H9 (cell line): ENCODE results near the gene MIEF2. TPM values are rescaled to one million over a fixed set of nuclear protein-coding genes. Genes with fewer than 3 reads are reported as not detected.
A peak's percentile ranks its signal among the peaks of the same experiment; 100 is the strongest.
"Not testable (repeated sequence)": the region's sequence is repeated elsewhere in the genome, so short reads cannot be mapped to it uniquely, and the experiment has no call there.

Experiments used
- DNase-seq: peaks from one replicate; pipeline ENCODE4 v3.0.0-alpha.2; 2017
- H2AFZ ChIP-seq: one replicate; pipeline ENCODE4 v1.6.1; 2013; ENCODE audit warnings: mild to moderate bottlenecking, low read length, control low read depth, moderate library complexity
- H2AK5ac ChIP-seq: 2 replicates; pipeline ENCODE4 v1.6.1; 2013; ENCODE audit warnings: low read length, control low read depth, mixed read lengths; ENCODE audit not compliant: insufficient read length
- H2BK120ac ChIP-seq: one replicate; pipeline ENCODE4 v1.6.1; 2013; ENCODE audit warnings: low read depth, mild to moderate bottlenecking, low read length, control low read depth, inconsistent platforms; ENCODE audit not compliant: poor library complexity, severe bottlenecking
- H2BK12ac ChIP-seq: 2 replicates; pipeline ENCODE4 v1.6.1; 2013; ENCODE audit warnings: low read length, control low read depth, mixed read lengths, low read depth; ENCODE audit not compliant: insufficient read length
- H2BK15ac ChIP-seq: 2 replicates; pipeline ENCODE4 v1.6.1; 2013; ENCODE audit warnings: low read depth, low read length, control low read depth
- H2BK20ac ChIP-seq: one replicate; pipeline ENCODE4 v1.6.1; 2013; ENCODE audit warnings: low read depth, mild to moderate bottlenecking, low read length, control low read depth, inconsistent platforms; ENCODE audit not compliant: poor library complexity, severe bottlenecking
- H2BK5ac ChIP-seq: 2 replicates; pipeline ENCODE4 v1.6.1; 2013; ENCODE audit warnings: low read length, control low read depth, mixed read lengths; ENCODE audit not compliant: insufficient read length
- H3K14ac ChIP-seq: 2 replicates; pipeline ENCODE4 v1.6.1; 2013; ENCODE audit warnings: low read length, control low read depth; ENCODE audit not compliant: insufficient read depth
- H3K18ac ChIP-seq: 2 replicates; pipeline ENCODE4 v1.6.1; 2013; ENCODE audit warnings: low read depth, mild to moderate bottlenecking, mixed read lengths, low read length, control low read depth; ENCODE audit not compliant: insufficient read length
- H3K23ac ChIP-seq: 2 replicates; pipeline ENCODE4 v1.6.1; 2013; ENCODE audit warnings: low read length, control low read depth, mixed read lengths, low read depth; ENCODE audit not compliant: insufficient read length
- H3K23me2 ChIP-seq: 2 replicates; pipeline ENCODE4 v1.6.1; 2013; ENCODE audit warnings: low read depth, mild to moderate bottlenecking, mixed read lengths, low read length, control low read depth; ENCODE audit not compliant: insufficient read length, poor library complexity, severe bottlenecking
- H3K27ac ChIP-seq: 2 replicates; pipeline ENCODE4 v1.5.1; 2013; ENCODE audit warnings: low read length, control low read depth, mixed read lengths, low read depth; ENCODE audit not compliant: insufficient read length
- H3K27me3 ChIP-seq: 2 replicates; pipeline ENCODE4 v1.6.1; 2013; ENCODE audit warnings: low read length, control low read depth, inconsistent platforms; ENCODE audit not compliant: insufficient read depth
- H3K4ac ChIP-seq: 2 replicates; pipeline ENCODE4 v1.6.1; 2013; ENCODE audit warnings: low read depth, mild to moderate bottlenecking, control low read depth, inconsistent platforms, low read length, moderate library complexity
- H3K4me1 ChIP-seq: 2 replicates; pipeline ENCODE4 v1.6.1; 2013; ENCODE audit warnings: low read length, control low read depth, inconsistent platforms; ENCODE audit not compliant: insufficient read depth
- H3K4me2 ChIP-seq: 2 replicates; pipeline ENCODE4 v1.6.1; 2013; ENCODE audit warnings: low read length, control low read depth, mixed read lengths; ENCODE audit not compliant: insufficient read length, insufficient read depth
- H3K56ac ChIP-seq: 2 replicates; pipeline ENCODE4 v1.6.1; 2013; ENCODE audit warnings: low read depth, mild to moderate bottlenecking, mixed read lengths, low read length, control low read depth; ENCODE audit not compliant: insufficient read length
- H3K79me1 ChIP-seq: 2 replicates; pipeline ENCODE4 v1.6.1; 2013; ENCODE audit warnings: low read depth, mild to moderate bottlenecking, moderate library complexity, low read length, control low read depth, inconsistent platforms; ENCODE audit not compliant: insufficient read depth, poor library complexity, severe bottlenecking
- H3K79me2 ChIP-seq: 2 replicates; pipeline ENCODE4 v1.6.1; 2013; ENCODE audit warnings: low read length, control low read depth, inconsistent platforms; ENCODE audit not compliant: insufficient read depth
- H3K9ac ChIP-seq: 2 replicates; pipeline ENCODE4 v1.6.1; 2013; ENCODE audit warnings: low read length, control low read depth, mixed read lengths; ENCODE audit not compliant: insufficient read length; ENCODE audit errors: extremely low read depth
- H3K9me3 ChIP-seq: one replicate; pipeline ENCODE4 v1.6.1; 2013; ENCODE audit warnings: low read depth, low read length, inconsistent platforms; ENCODE audit not compliant: control insufficient read depth
- H3T11ph ChIP-seq: one replicate; pipeline ENCODE4 v1.6.1; 2013; ENCODE audit warnings: mild to moderate bottlenecking, low read length, control low read depth, inconsistent platforms
- H4K20me1 ChIP-seq: one replicate; pipeline ENCODE4 v1.6.1; 2013; ENCODE audit not compliant: control insufficient read depth, insufficient read length, insufficient read depth
- H4K5ac ChIP-seq: 2 replicates; pipeline ENCODE4 v1.6.1; 2013; ENCODE audit warnings: low read depth, mild to moderate bottlenecking, mixed read lengths, low read length, control low read depth; ENCODE audit not compliant: insufficient read length
- H4K8ac ChIP-seq: replicated peaks from 2 replicates; pipeline ENCODE4 v1.6.1; 2013; ENCODE audit warnings: low read length, control low read depth, mixed read lengths, low read depth; ENCODE audit not compliant: insufficient read length
- H4K91ac ChIP-seq: 2 replicates; pipeline ENCODE4 v1.6.1; 2013; ENCODE audit warnings: low read depth, mild to moderate bottlenecking, moderate library complexity, mixed read lengths, low read length, control low read depth; ENCODE audit not compliant: insufficient read length
- H3K27ac Mint-ChIP-seq, 3 experiments: 2 replicates in 2 of 3; 3 replicates in 1 of 3; pipeline ENCODE4 v1.8.0; 2020 to 2021; ENCODE audit warnings: mixed read lengths in 3 of 3, mild to moderate bottlenecking in 1 of 3, moderate library complexity in 1 of 3
- H3K27me3 Mint-ChIP-seq: 2 replicates; pipeline ENCODE4 v1.8.0; 2021; ENCODE audit warnings: low read depth, mild to moderate bottlenecking, moderate library complexity, mixed read lengths
- H3K36me3 Mint-ChIP-seq, 3 experiments: 2 replicates in 2 of 3; 3 replicates in 1 of 3; pipeline ENCODE4 v1.8.0; 2020 to 2021; ENCODE audit warnings: low read depth in 3 of 3, mixed read lengths in 3 of 3; ENCODE audit not compliant: insufficient read depth in 1 of 3
- H3K4me1 Mint-ChIP-seq, 2 experiments: 2 replicates each; pipeline ENCODE4 v1.8.0; 2020; ENCODE audit warnings: mixed read lengths in 2 of 2
- H3K4me3 Mint-ChIP-seq, 2 experiments: 2 replicates in 1 of 2; 3 replicates in 1 of 2; pipeline ENCODE4 v1.8.0; 2020 to 2021; ENCODE audit warnings: mild to moderate bottlenecking in 2 of 2, mixed read lengths in 2 of 2, moderate library complexity in 1 of 2
- H3K9me3 Mint-ChIP-seq, 2 experiments: 2 replicates in 1 of 2; 3 replicates in 1 of 2; pipeline ENCODE4 v1.8.0; 2020; ENCODE audit warnings: mild to moderate bottlenecking in 2 of 2, mixed read lengths in 2 of 2, moderate library complexity in 1 of 2
- WGBS: extraction: QIAGEN DNeasy Blood & Tissue Kit; methylation state at CpG from one replicate; pipeline ENCODE4 v1.1.7; 2013; ENCODE audit warnings: missing lambda C conversion rate, low lambda C conversion rate, mixed read lengths; ENCODE audit not compliant: insufficient read length; ENCODE audit errors: extremely low coverage; 5-methylcytosine and 5-hydroxymethylcytosine counted together
- total RNA-seq: library from RNA; stranded (reverse); gene quantifications from 2 replicates; pipeline ENCODE4 v1.2.1, GENCODE V29; 2021
- TF ChIP-seq, protein P1 (sequence below): fragments of 200-600 bp; sonication (generic); conservative IDR thresholded peaks from 3 replicates; pipeline ENCODE4 v1.8.0; 2021; ENCODE audit warnings: antibody characterized with exemption, mild to moderate bottlenecking

Gene MIEF2
- total RNA-seq, 1 experiment from 2014 or later = 10.3 TPM

DNA sequence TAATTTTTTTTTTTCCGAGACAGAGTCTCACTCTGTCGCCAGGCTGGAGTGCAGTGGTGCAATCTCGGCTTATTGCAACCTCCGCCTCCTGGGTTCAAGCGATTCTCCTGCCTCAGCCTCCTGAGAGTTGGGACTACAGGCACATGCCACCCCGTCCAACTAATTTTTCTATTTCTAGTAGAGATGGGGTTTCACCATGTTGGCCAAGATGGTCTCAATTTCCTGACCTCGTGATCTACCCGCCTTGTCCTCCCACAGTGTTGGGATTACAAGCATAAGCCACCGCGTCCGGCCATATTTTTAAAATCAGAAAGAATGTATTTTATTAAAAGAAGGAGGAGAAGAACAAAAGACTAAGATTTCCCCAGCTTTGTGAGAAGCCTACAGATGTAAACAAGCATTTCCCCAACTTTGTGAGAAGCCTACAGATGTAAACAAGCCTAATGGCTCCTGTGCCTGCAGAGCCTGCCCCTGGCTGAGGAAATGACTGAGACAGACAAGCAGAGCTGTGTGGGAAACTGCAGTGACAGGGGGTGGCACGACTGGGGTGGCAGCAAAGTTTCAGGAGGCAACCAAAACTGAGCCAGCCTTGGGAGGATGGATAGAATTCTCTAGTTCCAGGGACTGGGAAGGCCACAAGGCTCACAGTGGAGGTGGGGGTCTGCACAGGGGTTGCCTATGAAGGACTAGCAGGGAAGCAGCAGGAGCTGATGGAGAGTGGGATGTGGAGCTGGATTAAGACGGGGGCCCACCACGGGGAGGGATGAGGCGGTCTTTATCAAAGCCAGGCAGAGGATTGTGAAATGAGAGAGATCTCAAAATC, 31.5 kb downstream of the MIEF2 start:
- no CpG with 5 or more reads among the region's 15 CpGs for WGBS

DNA sequence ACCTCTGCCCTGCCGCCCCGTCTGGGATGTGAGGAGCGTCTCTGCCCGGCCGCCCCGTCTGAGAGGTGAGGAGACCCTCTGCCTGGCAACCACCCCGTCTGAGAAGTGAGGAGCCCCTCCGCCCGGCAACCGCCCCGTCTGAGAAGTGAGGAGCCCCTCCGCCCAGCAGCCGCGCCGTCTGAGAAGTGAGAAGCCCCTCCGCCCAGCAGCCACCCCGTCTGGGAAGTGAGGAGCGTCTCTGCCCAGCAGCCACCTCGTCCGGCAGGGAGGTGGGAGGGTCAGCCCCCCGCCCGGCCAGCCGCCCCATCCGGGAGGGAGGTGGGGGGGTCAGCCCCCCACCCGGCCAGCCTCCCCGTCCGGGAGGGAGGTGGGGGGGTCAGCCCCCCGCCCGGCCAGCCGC, 37.6 kb downstream of the MIEF2 start:
- WGBS = no CpG with 5 or more reads among the region's 30 CpGs
- not testable (repeated sequence) for H2AK5ac ChIP-seq, H4K5ac ChIP-seq, H3K27me3 ChIP-seq, H3K9ac ChIP-seq, H3K23ac ChIP-seq, H4K20me1 ChIP-seq, H3T11ph ChIP-seq, H3K27ac ChIP-seq, H3K4me2 ChIP-seq, H3K56ac ChIP-seq, H3K79me1 ChIP-seq, H3K14ac ChIP-seq, H2BK15ac ChIP-seq, H3K79me2 ChIP-seq, DNase-seq, H3K4ac ChIP-seq, H3K4me1 Mint-ChIP-seq, H2BK12ac ChIP-seq, H3K23me2 ChIP-seq, H4K91ac ChIP-seq, H2AFZ ChIP-seq, H2BK120ac ChIP-seq, H4K8ac ChIP-seq, H3K4me1 ChIP-seq, H2BK5ac ChIP-seq, H2BK20ac ChIP-seq, H3K9me3 ChIP-seq, H3K4me3 Mint-ChIP-seq, H3K27ac Mint-ChIP-seq, H3K27me3 Mint-ChIP-seq, H3K9me3 Mint-ChIP-seq, H3K18ac ChIP-seq
- peaks cover 46 to 86% (median 73%) of the 10 kb centered on the region in 3 experiments; a peak in 6 of 7 replicates for H3K36me3 Mint-ChIP-seq

More for the DNA sequence above, 31.5 kb downstream of the MIEF2 start:
- DNase-seq = no peak
- Histone ChIP-seq H3K4ac (no peak overlapping the region), H3K27ac (no peak overlapping the region), H3K14ac (no peak overlapping the region), H2BK15ac (no peak overlapping the region), H2AK5ac (no peak overlapping the region), H2BK12ac (no peak overlapping the region), H4K5ac (no peak overlapping the region), H3K79me2 (no peaks in the 10 kb centered on the region), H4K20me1 (no peaks in the 10 kb centered on the region), H3K4me1 (no peaks in the 10 kb centered on the region), H3K9me3 (no peaks in the 10 kb centered on the region), H3K23me2 (no peaks in the 10 kb centered on the region), H2BK5ac (no peak overlapping the region), H3K23ac (no peak overlapping the region), H2BK120ac (no peak overlapping the region), H3K9ac (no peak overlapping the region), H3K27me3 (no peaks in the 10 kb centered on the region), H3T11ph (no peak overlapping the region), H3K79me1 (no peaks in the 10 kb centered on the region), H4K91ac (no peak overlapping the region), H2AFZ (no peak overlapping the region), H3K56ac (no peak overlapping the region), H2BK20ac (no peak overlapping the region), H3K4me2 (no peak overlapping the region), H3K18ac (no peak overlapping the region), H4K8ac (no peak overlapping the region)
- Mint-ChIP-seq H3K4me1 (no peaks in the 10 kb centered on the region), H3K27me3 (no peaks in the 10 kb centered on the region), H3K4me3 (no peak overlapping the region), H3K36me3 (peaks cover 56 to 97% (median 80%) of the 10 kb centered on the region in 3 experiments; a peak in 6 of 7 replicates), H3K9me3 (no peaks in the 10 kb centered on the region), H3K27ac (0 out of 7 replicates have a peak overlapping the region, but pooled peaks of 1 of the 3 experiments have one; percentile 32)
- TF ChIP-seq, protein P1, sequence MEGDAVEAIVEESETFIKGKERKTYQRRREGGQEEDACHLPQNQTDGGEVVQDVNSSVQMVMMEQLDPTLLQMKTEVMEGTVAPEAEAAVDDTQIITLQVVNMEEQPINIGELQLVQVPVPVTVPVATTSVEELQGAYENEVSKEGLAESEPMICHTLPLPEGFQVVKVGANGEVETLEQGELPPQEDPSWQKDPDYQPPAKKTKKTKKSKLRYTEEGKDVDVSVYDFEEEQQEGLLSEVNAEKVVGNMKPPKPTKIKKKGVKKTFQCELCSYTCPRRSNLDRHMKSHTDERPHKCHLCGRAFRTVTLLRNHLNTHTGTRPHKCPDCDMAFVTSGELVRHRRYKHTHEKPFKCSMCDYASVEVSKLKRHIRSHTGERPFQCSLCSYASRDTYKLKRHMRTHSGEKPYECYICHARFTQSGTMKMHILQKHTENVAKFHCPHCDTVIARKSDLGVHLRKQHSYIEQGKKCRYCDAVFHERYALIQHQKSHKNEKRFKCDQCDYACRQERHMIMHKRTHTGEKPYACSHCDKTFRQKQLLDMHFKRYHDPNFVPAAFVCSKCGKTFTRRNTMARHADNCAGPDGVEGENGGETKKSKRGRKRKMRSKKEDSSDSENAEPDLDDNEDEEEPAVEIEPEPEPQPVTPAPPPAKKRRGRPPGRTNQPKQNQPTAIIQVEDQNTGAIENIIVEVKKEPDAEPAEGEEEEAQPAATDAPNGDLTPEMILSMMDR = no peak
